WTC11 (cell line): ENCODE results near the gene ZNF440.

Experiments
- ATF2 ChIP-seq: sonication (generic); formaldehyde crosslinking; IDR thresholded peaks from 2 replicates; pipeline ENCODE4 v1.8.1; 2022; ENCODE audit warnings: low read depth, missing genetic modification reagents, borderline replicate concordance
- ATF3 ChIP-seq: sonication (generic); formaldehyde crosslinking; conservative IDR thresholded peaks from 2 replicates; pipeline ENCODE4 v1.8.1; 2022; ENCODE audit warnings: mild to moderate bottlenecking, missing genetic modification reagents
- CREM ChIP-seq: sonication (generic); formaldehyde crosslinking; IDR thresholded peaks from 2 replicates; pipeline ENCODE4 v1.8.1; 2022; ENCODE audit warnings: mild to moderate bottlenecking, missing genetic modification reagents, moderate library complexity
- CTCF ChIP-seq: fragments of 200-600 bp; IDR thresholded peaks from 2 replicates; pipeline ENCODE4 v1.8.0; 2022; ENCODE audit warnings: antibody characterized with exemption
- ELF4 ChIP-seq: sonication (generic); formaldehyde crosslinking; IDR thresholded peaks from 2 replicates; pipeline ENCODE4 v1.8.1; 2022; ENCODE audit warnings: low read depth, mild to moderate bottlenecking, moderate library complexity, missing genetic modification reagents
- ERG ChIP-seq: fragments of 250-450 bp; sonication (Bioruptor Pico); IDR thresholded peaks from 2 replicates; pipeline ENCODE4 v1.8.0; 2021; ENCODE audit warnings: mild to moderate bottlenecking
- NFE2L1 ChIP-seq: sonication (generic); formaldehyde crosslinking; IDR thresholded peaks from 2 replicates; pipeline ENCODE4 v1.8.1; 2023; ENCODE audit warnings: missing genetic modification reagents

- TF ChIP-seq NFE2L1 (CRISPR knock-in tag) (no peak), CTCF (no peak), ATF3 (CRISPR knock-in tag) (no peak), ELF4 (CRISPR knock-in tag) (no peak), ATF2 (CRISPR knock-in tag) (no peak), CREM (no peak), ERG (CRISPR knock-in tag) (no peak)
Measured at GRCh38 chr19:11821474-11822109, 7.5 kb downstream of the ZNF440 start.
